ENCODE data around the gene CYP26C1.

Gene CYP26C1

GRCh38 chr10:93072225-93072712 lies 11.7 kb downstream of the CYP26C1 start:
- Histone ChIP-seq H3K36me3 (ENCODE audit: control insufficient read depth, insufficient read depth, low read length) (peaks cover 9% of the 10 kb centered on the region), H3K27me3 (ENCODE audit: control insufficient read depth, insufficient read depth, low read length) (peaks cover 99% of the 10 kb centered on the region), H3K27ac (ENCODE audit: low read depth, low read length) (no peak overlapping the region), H3K4me3 (ENCODE audit: low read depth, low read length) (peak overlapping the region; percentile 67), H3K9me3 (ENCODE audit: control insufficient read depth, insufficient read depth, low read length) (no peaks in the 10 kb centered on the region), H3K9ac (ENCODE audit: low read depth, low read length) (no peak overlapping the region), H3K4me1 (ENCODE audit: control insufficient read depth, insufficient read depth, low read length) (peaks cover 49% of the 10 kb centered on the region)

GRCh38 chr10:93072713-93073538 lies 12.3 kb downstream of the CYP26C1 start:
- no peak overlapping the region for H3K9ac ChIP-seq (ENCODE audit: low read depth, low read length)
- H3K27me3 ChIP-seq (ENCODE audit: control insufficient read depth, insufficient read depth, low read length), result peaks cover 99% of the 10 kb centered on the region
- peak overlapping the region; percentile 67 for H3K4me3 ChIP-seq (ENCODE audit: low read depth, low read length)

GRCh38 chr10:93073539-93074146 lies 13.0 kb downstream of the CYP26C1 start, which contains the start of gene CYP26A1:
Gene CYP26A1 (plus strand): TSS chr10:93073893. CDS start chr10:93073935, 42 bp downstream.
- Histone ChIP-seq H3K27me3 (ENCODE audit: control insufficient read depth, insufficient read depth, low read length) (peaks cover 94% of the 10 kb centered on the region), H3K36me3 (ENCODE audit: control insufficient read depth, insufficient read depth, low read length) (peaks cover 14% of the 10 kb centered on the region), H3K9me3 (ENCODE audit: control insufficient read depth, insufficient read depth, low read length) (no peaks in the 10 kb centered on the region), H3K4me1 (ENCODE audit: control insufficient read depth, insufficient read depth, low read length) (peaks cover 45% of the 10 kb centered on the region), H3K9ac (ENCODE audit: low read depth, low read length) (peak within 1 kb of the TSS; percentile 38), H3K27ac (ENCODE audit: low read depth, low read length) (peak within 1 kb of the TSS; percentile 28), H3K4me3 (ENCODE audit: low read depth, low read length) (peak within 1 kb of the TSS; percentile 67)

More at GRCh38 chr10:93072713-93073538, 12.3 kb downstream of the CYP26C1 start:
- peaks cover 12% of the 10 kb centered on the region for H3K36me3 ChIP-seq (ENCODE audit: control insufficient read depth, insufficient read depth, low read length)
- H3K9me3 ChIP-seq (ENCODE audit: control insufficient read depth, insufficient read depth, low read length), result no peaks in the 10 kb centered on the region
- peaks cover 48% of the 10 kb centered on the region for H3K4me1 ChIP-seq (ENCODE audit: control insufficient read depth, insufficient read depth, low read length)
- peak overlapping the region; percentile 28 for H3K27ac ChIP-seq (ENCODE audit: low read depth, low read length)

GRCh38 chr10:93074147-93074596 lies 13.6 kb downstream of the CYP26C1 start:
- peaks cover 89% of the 10 kb centered on the region for H3K27me3 ChIP-seq (ENCODE audit: control insufficient read depth, insufficient read depth, low read length)
- H3K4me3 ChIP-seq (ENCODE audit: low read depth, low read length), result peak overlapping the region; percentile 67
- H3K9me3 ChIP-seq (ENCODE audit: control insufficient read depth, insufficient read depth, low read length), result no peaks in the 10 kb centered on the region
- peaks cover 14% of the 10 kb centered on the region for H3K36me3 ChIP-seq (ENCODE audit: control insufficient read depth, insufficient read depth, low read length)
- peaks cover 40% of the 10 kb centered on the region for H3K4me1 ChIP-seq (ENCODE audit: control insufficient read depth, insufficient read depth, low read length)
- peak overlapping the region; percentile 8 for H3K27ac ChIP-seq (ENCODE audit: low read depth, low read length)
- H3K9ac ChIP-seq (ENCODE audit: low read depth, low read length), result peak overlapping the region; percentile 38; the same call in 1 of the 2 replicates

- Histone ChIP-seq H3K36me3 (ENCODE audit: control insufficient read depth, insufficient read depth, low read length) (peaks cover 14% of the 10 kb centered on the region), H3K4me3 (ENCODE audit: low read depth, low read length) (peak overlapping the region; percentile 67), H3K4me1 (ENCODE audit: control insufficient read depth, insufficient read depth, low read length) (peaks cover 40% of the 10 kb centered on the region), H3K27me3 (ENCODE audit: control insufficient read depth, insufficient read depth, low read length) (peaks cover 88% of the 10 kb centered on the region), H3K27ac (ENCODE audit: low read depth, low read length) (peak overlapping the region; percentile 18), H3K9ac (ENCODE audit: low read depth, low read length) (peak overlapping the region; percentile 38), H3K9me3 (ENCODE audit: control insufficient read depth, insufficient read depth, low read length) (no peaks in the 10 kb centered on the region)
Measured at GRCh38 chr10:93074597-93075368, 14.2 kb downstream of the CYP26C1 start.

- peak overlapping the region; percentile 3; the same call in 1 of the 2 replicates for H3K9ac ChIP-seq (ENCODE audit: low read depth, low read length)
- peaks cover 45% of the 10 kb centered on the region for H3K4me1 ChIP-seq (ENCODE audit: control insufficient read depth, insufficient read depth, low read length)
- H3K27ac ChIP-seq (ENCODE audit: low read depth, low read length), result peak overlapping the region; percentile 18
- peaks cover 14% of the 10 kb centered on the region for H3K36me3 ChIP-seq (ENCODE audit: control insufficient read depth, insufficient read depth, low read length)
- no peaks in the 10 kb centered on the region for H3K9me3 ChIP-seq (ENCODE audit: control insufficient read depth, insufficient read depth, low read length)
- peaks cover 82% of the 10 kb centered on the region for H3K27me3 ChIP-seq (ENCODE audit: control insufficient read depth, insufficient read depth, low read length)
- H3K4me3 ChIP-seq (ENCODE audit: low read depth, low read length), result peak overlapping the region; percentile 67
Measured at GRCh38 chr10:93075369-93076221, 15.0 kb downstream of the CYP26C1 start.

- H3K9ac ChIP-seq (ENCODE audit: low read depth, low read length), result no peak overlapping the region
- peaks cover 70% of the 10 kb centered on the region for H3K27me3 ChIP-seq (ENCODE audit: control insufficient read depth, insufficient read depth, low read length)
- peaks cover 14% of the 10 kb centered on the region for H3K36me3 ChIP-seq (ENCODE audit: control insufficient read depth, insufficient read depth, low read length)
- no peaks in the 10 kb centered on the region for H3K9me3 ChIP-seq (ENCODE audit: control insufficient read depth, insufficient read depth, low read length)
- peak overlapping the region; percentile 33 for H3K27ac ChIP-seq (ENCODE audit: low read depth, low read length)
- H3K4me3 ChIP-seq (ENCODE audit: low read depth, low read length), result peak overlapping the region; percentile 67
- peaks cover 38% of the 10 kb centered on the region for H3K4me1 ChIP-seq (ENCODE audit: control insufficient read depth, insufficient read depth, low read length)
Measured at GRCh38 chr10:93076871-93077270, 16.3 kb downstream of the CYP26C1 start.

GRCh38 chr10:93077860-93078337 lies 17.3 kb downstream of the CYP26C1 start:
- Histone ChIP-seq H3K9me3 (ENCODE audit: control insufficient read depth, insufficient read depth, low read length) (no peaks in the 10 kb centered on the region), H3K4me3 (ENCODE audit: low read depth, low read length) (no peak overlapping the region), H3K4me1 (ENCODE audit: control insufficient read depth, insufficient read depth, low read length) (peaks cover 28% of the 10 kb centered on the region), H3K27ac (ENCODE audit: low read depth, low read length) (peak overlapping the region; percentile 12), H3K9ac (ENCODE audit: low read depth, low read length) (no peak overlapping the region), H3K36me3 (ENCODE audit: control insufficient read depth, insufficient read depth, low read length) (peaks cover 14% of the 10 kb centered on the region), H3K27me3 (ENCODE audit: control insufficient read depth, insufficient read depth, low read length) (peaks cover 60% of the 10 kb centered on the region)

- H3K4me3 ChIP-seq (ENCODE audit: low read depth, low read length), result no peak overlapping the region
- H3K27me3 ChIP-seq (ENCODE audit: control insufficient read depth, insufficient read depth, low read length), result peaks cover 41% of the 10 kb centered on the region
- H3K9me3 ChIP-seq (ENCODE audit: control insufficient read depth, insufficient read depth, low read length), result no peaks in the 10 kb centered on the region
- H3K27ac ChIP-seq (ENCODE audit: low read depth, low read length), result peak overlapping the region; percentile 45
- peaks cover 14% of the 10 kb centered on the region for H3K36me3 ChIP-seq (ENCODE audit: control insufficient read depth, insufficient read depth, low read length)
- peaks cover 24% of the 10 kb centered on the region for H3K4me1 ChIP-seq (ENCODE audit: control insufficient read depth, insufficient read depth, low read length)
- no peak overlapping the region for H3K9ac ChIP-seq (ENCODE audit: low read depth, low read length)
Measured at GRCh38 chr10:93079663-93080349, 19.2 kb downstream of the CYP26C1 start.

All from HUES48 (cell line).